MG63 (cell line): ENCODE data around the gene RAB8A. TPM values are rescaled to one million over a fixed set of nuclear protein-coding genes. Genes with fewer than 3 reads are reported as not detected.
A peak's percentile ranks its signal among the peaks of the same experiment; 100 is the strongest.
"Not testable (repeated sequence)": the region's sequence is repeated elsewhere in the genome, so short reads cannot be mapped to it uniquely, and the experiment has no call there.

Source experiments
- DNase-seq: peaks from one replicate; pipeline ENCODE4 v3.0.0-alpha.2; 2020
- H3K27me3 ChIP-seq: fragments of 250-450 bp; sonication (Bioruptor Pico); 2 replicates; pipeline ENCODE4 v1.5.1; 2020; ENCODE audit warnings: mild to moderate bottlenecking, moderate library complexity
- H3K36me3 ChIP-seq: fragments of 250-450 bp; sonication (Bioruptor Pico); 2 replicates; pipeline ENCODE4 v1.5.1; 2020; ENCODE audit warnings: mild to moderate bottlenecking, moderate library complexity
- H3K4me3 ChIP-seq: fragments of 250-450 bp; sonication (Bioruptor Pico); 2 replicates; pipeline ENCODE4 v1.5.1; 2020; ENCODE audit warnings: mild to moderate bottlenecking, moderate library complexity
- H3K9me3 ChIP-seq: fragments of 250-450 bp; sonication (Bioruptor Pico); 2 replicates; pipeline ENCODE4 v1.5.1; 2020; ENCODE audit warnings: mild to moderate bottlenecking, moderate library complexity
- total RNA-seq: library from RNA; depleted of rRNA; stranded (reverse); fragments of >200 nt; shearing (Covaris generic); gene quantifications from 2 replicates; pipeline ENCODE4 v1.2.3, GENCODE V29; 2014; ENCODE audit warnings: low replicate concordance

Gene RAB8A
- total RNA-seq, 1 experiment from 2014 or later, result 134 TPM

GRCh38 chr19:16096280-16096855 lies 15.3 kb upstream of the RAB8A start:
- Histone ChIP-seq H3K4me3 (no peak overlapping the region), H3K27me3 (no peaks in the 10 kb centered on the region), H3K36me3 (peaks cover 100% of the 10 kb centered on the region), H3K9me3 (no peaks in the 10 kb centered on the region)
- DNase-seq, result no peak

- no peak for DNase-seq
- Histone ChIP-seq H3K4me3 (no peak overlapping the region), H3K27me3 (no peaks in the 10 kb centered on the region), H3K9me3 (no peaks in the 10 kb centered on the region), H3K36me3 (peaks cover 100% of the 10 kb centered on the region)
Observed at GRCh38 chr19:16098416-16098768, 13.3 kb upstream of the RAB8A start.

- H3K36me3 ChIP-seq, result peaks cover 99% of the 10 kb centered on the region
- no peaks in the 10 kb centered on the region for H3K9me3 ChIP-seq
- no peaks in the 10 kb centered on the region for H3K27me3 ChIP-seq
- H3K4me3 ChIP-seq, result no peak overlapping the region
- DNase-seq, result no peak
Observed at GRCh38 chr19:16098821-16099220, 12.9 kb upstream of the RAB8A start.

GRCh38 chr19:16099314-16099965 lies 12.2 kb upstream of the RAB8A start:
- not testable (repeated sequence) for DNase-seq, H3K9me3 ChIP-seq
- peaks cover 93% of the 10 kb centered on the region for H3K36me3 ChIP-seq

DNA sequence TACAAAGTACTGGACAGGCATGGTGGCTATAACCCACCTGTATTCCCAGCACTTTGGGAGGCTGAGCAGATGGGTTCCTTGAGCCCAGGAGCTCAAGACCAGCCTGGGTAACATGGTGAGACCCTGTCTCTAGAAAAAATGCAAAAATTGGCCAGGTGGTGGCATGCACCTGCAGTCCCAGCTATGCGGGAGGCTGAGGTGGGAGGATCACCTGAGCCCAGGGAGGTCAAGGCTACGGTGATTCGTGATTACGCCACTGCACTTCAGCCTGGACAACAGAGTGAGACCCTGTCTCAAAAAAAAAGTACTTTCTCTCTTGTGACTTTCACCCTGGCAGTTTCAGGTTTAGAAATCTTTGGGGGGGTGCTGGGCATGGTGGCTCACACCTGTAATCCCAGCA lies 11.2 kb upstream of the RAB8A start:
- Histone ChIP-seq H3K4me3 (no peak overlapping the region), H3K27me3 (no peaks in the 10 kb centered on the region), H3K36me3 (peaks cover 82% of the 10 kb centered on the region), H3K9me3 (no peaks in the 10 kb centered on the region)
- DNase-seq, result no peak

More at GRCh38 chr19:16099314-16099965, 12.2 kb upstream of the RAB8A start:
- not testable (repeated sequence) for H3K27me3 ChIP-seq, H3K4me3 ChIP-seq

GRCh38 chr19:16104722-16105121 lies 7.0 kb upstream of the RAB8A start:
- Histone ChIP-seq H3K9me3 (no peaks in the 10 kb centered on the region), H3K27me3 (no peaks in the 10 kb centered on the region), H3K4me3 (no peak overlapping the region), H3K36me3 (peaks cover 40% of the 10 kb centered on the region)
- no peak for DNase-seq

DNA sequence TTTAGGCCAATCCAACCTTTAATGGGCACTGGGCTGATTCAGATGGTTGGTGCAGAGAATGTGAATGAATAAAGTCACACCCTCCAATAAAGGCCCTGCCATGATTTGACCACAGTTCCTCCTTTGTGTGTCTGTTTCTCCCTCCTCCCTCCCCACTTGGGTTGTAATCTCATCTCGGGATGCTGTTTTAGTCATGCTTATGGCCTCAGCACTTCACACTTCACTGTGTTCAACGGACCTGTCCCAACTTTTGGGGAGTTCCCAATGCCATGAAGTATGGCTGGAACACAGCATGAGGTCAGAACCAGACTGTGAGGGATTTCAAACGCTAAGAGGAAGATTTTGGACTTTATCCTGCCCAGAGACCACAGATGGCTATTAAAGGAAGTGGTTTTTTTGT lies 5.6 kb upstream of the RAB8A start:
- Histone ChIP-seq H3K4me3 (no peak overlapping the region), H3K36me3 (peaks cover 26% of the 10 kb centered on the region), H3K27me3 (no peaks in the 10 kb centered on the region), H3K9me3 (no peaks in the 10 kb centered on the region)
- DNase-seq, result peak; percentile 34

- Histone ChIP-seq H3K27me3 (no peaks in the 10 kb centered on the region), H3K36me3 (peaks cover 36% of the 10 kb centered on the region), H3K4me3 (peak overlapping the region; percentile 95), H3K9me3 (no peaks in the 10 kb centered on the region)
- no peak for DNase-seq
Observed at GRCh38 chr19:16111909-16112752, 442 bp downstream of the RAB8A start.

DNA sequence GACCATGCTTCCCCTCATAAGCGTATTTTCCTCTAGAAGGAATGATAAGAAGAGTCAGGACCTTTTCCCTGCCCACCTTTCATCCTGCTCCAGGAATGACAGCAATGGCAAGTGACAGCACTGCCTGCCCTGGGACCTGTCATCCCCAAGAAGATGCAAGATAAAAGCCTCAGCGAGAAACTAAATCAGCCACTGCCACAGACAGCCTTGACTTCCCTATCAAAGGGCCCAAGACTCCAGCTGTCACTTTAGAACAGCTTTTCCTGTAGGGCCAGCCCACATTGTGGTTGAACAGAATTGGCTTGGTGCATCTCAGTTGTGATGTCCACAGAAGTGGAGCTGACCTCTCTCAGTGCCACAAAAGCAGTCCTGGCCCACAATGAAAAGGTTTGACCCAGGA lies 1.1 kb downstream of the RAB8A start:
- H3K4me3 ChIP-seq, result peak overlapping the region; percentile 95
- H3K9me3 ChIP-seq, result no peaks in the 10 kb centered on the region
- peaks cover 41% of the 10 kb centered on the region for H3K36me3 ChIP-seq
- no peaks in the 10 kb centered on the region for H3K27me3 ChIP-seq
- no peak for DNase-seq

DNA sequence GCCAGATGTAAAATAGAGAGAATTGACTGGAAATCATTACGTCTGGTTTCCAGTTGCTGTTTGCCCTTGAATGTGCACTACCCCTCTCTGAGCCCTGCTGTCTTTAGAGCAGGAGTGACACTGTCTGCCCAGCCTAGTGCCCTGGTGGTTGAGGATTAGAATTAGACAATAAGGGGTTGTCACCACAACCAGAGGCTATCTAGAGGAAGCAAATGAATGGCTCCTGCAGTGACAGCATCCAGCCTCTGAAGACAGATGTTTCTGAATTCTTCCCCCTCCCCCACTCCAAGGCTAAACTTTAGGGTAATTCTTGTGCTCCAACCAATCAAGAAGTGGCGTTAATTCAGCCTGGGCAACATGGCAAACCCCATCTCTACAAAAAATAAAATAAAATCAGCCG lies 2.0 kb downstream of the RAB8A start:
- DNase-seq, result no peak
- peaks cover 50% of the 10 kb centered on the region for H3K36me3 ChIP-seq
- H3K27me3 ChIP-seq, result no peaks in the 10 kb centered on the region
- no peak overlapping the region for H3K4me3 ChIP-seq
- no peaks in the 10 kb centered on the region for H3K9me3 ChIP-seq

GRCh38 chr19:16115301-16116039 lies 3.8 kb downstream of the RAB8A start:
- Histone ChIP-seq H3K27me3 (no peaks in the 10 kb centered on the region), H3K36me3 (peaks cover 68% of the 10 kb centered on the region), H3K4me3 (no peak overlapping the region), H3K9me3 (no peaks in the 10 kb centered on the region)
- DNase-seq, result no peak

- DNase-seq, result no peak
- H3K36me3 ChIP-seq, result peaks cover 74% of the 10 kb centered on the region
- no peak overlapping the region for H3K4me3 ChIP-seq
- H3K9me3 ChIP-seq, result no peaks in the 10 kb centered on the region
- H3K27me3 ChIP-seq, result no peaks in the 10 kb centered on the region
Observed at GRCh38 chr19:16116067-16116466, 4.4 kb downstream of the RAB8A start.

DNA sequence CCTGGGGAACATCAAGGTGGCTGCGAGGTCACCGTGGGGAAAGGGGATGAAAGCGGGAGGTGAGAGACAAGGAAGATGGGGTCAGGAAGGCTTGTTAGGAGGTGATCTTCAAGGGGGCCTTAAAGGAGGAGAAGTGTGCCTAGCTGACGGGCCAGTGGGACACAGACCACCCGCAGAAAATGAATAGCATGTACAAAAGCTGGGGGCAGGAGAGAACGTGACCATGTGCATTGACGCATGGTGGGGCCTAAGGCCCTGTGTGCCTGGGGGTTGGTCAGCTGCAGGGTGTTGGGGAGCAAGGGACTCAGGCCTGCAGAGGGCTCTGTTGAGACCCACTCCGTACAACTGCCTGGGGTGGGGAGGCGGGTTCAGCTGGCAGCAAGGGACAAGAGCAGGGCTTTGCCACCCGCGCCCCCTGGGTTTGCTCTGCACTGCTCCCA lies 5.9 kb downstream of the RAB8A start:
- H3K27me3 ChIP-seq, result no peaks in the 10 kb centered on the region
- peaks cover 86% of the 10 kb centered on the region for H3K36me3 ChIP-seq
- no peaks in the 10 kb centered on the region for H3K9me3 ChIP-seq
- H3K4me3 ChIP-seq, result no peak overlapping the region
- no peak for DNase-seq

DNA sequence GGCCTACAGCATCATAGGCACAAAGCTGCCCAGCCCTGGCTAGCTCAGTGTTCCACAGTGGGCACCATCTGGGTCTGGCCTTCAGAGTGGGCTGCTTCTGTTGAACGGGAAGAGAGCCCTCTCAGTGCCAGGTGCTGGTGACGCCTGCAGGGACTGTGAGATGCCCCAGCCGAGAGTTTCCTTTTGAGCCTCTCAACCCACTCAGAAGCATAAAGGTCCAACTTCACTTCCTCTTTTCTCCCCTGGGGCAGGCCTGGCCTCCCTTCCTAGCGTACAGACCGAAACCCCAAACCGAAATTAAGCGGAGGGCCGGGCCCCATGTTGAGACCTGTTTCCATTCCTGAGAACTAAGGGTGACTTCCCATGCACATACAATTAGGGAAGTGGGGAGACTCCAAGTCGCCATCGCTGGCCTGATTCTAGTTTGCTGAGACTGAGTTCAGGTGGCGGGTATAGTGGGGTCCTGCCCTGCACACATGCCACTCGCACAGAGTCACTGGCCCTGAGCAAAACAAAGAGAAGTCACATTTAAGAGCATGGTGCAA lies 6.9 kb downstream of the RAB8A start:
- H3K36me3 ChIP-seq, result peaks cover 86% of the 10 kb centered on the region
- no peak for DNase-seq
- no peak overlapping the region for H3K4me3 ChIP-seq
- no peaks in the 10 kb centered on the region for H3K9me3 ChIP-seq
- no peaks in the 10 kb centered on the region for H3K27me3 ChIP-seq

- not testable (repeated sequence) for DNase-seq, H3K9me3 ChIP-seq, H3K4me3 ChIP-seq, H3K27me3 ChIP-seq
- peaks cover 88% of the 10 kb centered on the region for H3K36me3 ChIP-seq
Observed at GRCh38 chr19:16119075-16119857, 7.6 kb downstream of the RAB8A start.

DNA sequence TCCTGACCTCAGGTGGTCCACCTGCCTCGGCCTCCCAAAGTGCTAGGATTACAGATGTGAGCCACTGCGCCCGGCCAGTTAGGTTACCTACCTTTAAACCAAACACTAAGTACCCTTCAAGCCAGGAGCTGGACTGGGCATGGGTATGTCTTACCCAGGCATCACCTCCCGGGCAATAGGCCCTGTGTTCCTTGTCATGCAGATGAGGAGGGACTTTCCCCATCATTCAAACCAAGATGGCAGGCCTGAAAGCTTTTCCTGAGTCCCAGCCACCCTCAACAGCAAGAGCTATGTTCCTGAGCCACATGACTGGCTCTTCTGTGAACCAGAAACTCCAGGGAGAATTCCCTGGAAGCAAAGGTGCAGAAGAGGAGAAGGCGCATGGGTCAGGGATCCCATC lies 9.5 kb downstream of the RAB8A start:
- Histone ChIP-seq H3K27me3 (no peaks in the 10 kb centered on the region), H3K4me3 (no peak overlapping the region), H3K36me3 (peaks cover 92% of the 10 kb centered on the region), H3K9me3 (no peaks in the 10 kb centered on the region)
- DNase-seq, result no peak
